ENCODE measurements around the gene HSP90B1. TPM values are rescaled to one million over a fixed set of nuclear protein-coding genes. Genes with fewer than 3 reads are reported as not detected.

Gene HSP90B1
- total and polyA plus RNA-seq, 8 donors, result 270 to 736 (median 411) TPM

GRCh38 chr12:103912069-103912468, 18.1 kb upstream of the HSP90B1 start:
- ATAC-seq, result no peak
- Histone ChIP-seq H3K36me3 (no peaks in the 10 kb centered on the region), H3K4me1 (no peaks in the 10 kb centered on the region), H3K4me3 (no peak overlapping the region), H3K27me3 (no peaks in the 10 kb centered on the region), H3K27ac (no peak overlapping the region), H3K9me3 (no peaks in the 10 kb centered on the region)
- DNase-seq, result no peak
- intact Hi-C loops (cut with DNase I), result no loop called here
- FAIRE-seq, result no peak
- no peak for TF ChIP-seq CTCF (IDR thresholded peaks at IDR 0.05)
- WGBS, 2 donors, result 76 to 93% methylated on average over 1 of the region's 1 CpG

- ATAC-seq, result no peak
- no peaks in the 10 kb centered on the region for H3K4me1 ChIP-seq
- no peaks in the 10 kb centered on the region for H3K36me3 ChIP-seq
- intact Hi-C loops (cut with DNase I), result no loop called here
- no peaks in the 10 kb centered on the region for H3K9me3 ChIP-seq
- WGBS, 2 donors, result 79 to 86% methylated on average over 3 of the region's 3 CpGs
- H3K27ac ChIP-seq, result no peak overlapping the region
- H3K4me3 ChIP-seq, result no peak overlapping the region
- no peak for DNase-seq
- no peak for FAIRE-seq
- no peak for TF ChIP-seq CTCF (IDR thresholded peaks at IDR 0.05)
- H3K27me3 ChIP-seq, result no peaks in the 10 kb centered on the region
These were observed 17.1 kb upstream of the HSP90B1 start for GRCh38 chr12:103913100-103913499.

- no peaks in the 10 kb centered on the region for H3K36me3 ChIP-seq
- H3K4me3 ChIP-seq, result no peak overlapping the region
- 73 to 82% methylated on average over 8 of the region's 8 CpGs for WGBS, 2 donors
- DNase-seq, result no peak
- FAIRE-seq, result no peak
- ATAC-seq, result no peak
- no peaks in the 10 kb centered on the region for H3K9me3 ChIP-seq
- intact Hi-C loops (cut with DNase I), result no loop called here
- no peaks in the 10 kb centered on the region for H3K27me3 ChIP-seq
- no peak overlapping the region for H3K27ac ChIP-seq
- no peaks in the 10 kb centered on the region for H3K4me1 ChIP-seq
- TF ChIP-seq CTCF (IDR thresholded peaks at IDR 0.05), result no peak
These were observed 14.9 kb upstream of the HSP90B1 start for GRCh38 chr12:103915306-103915705.

GRCh38 chr12:103917873-103918272, 12.3 kb upstream of the HSP90B1 start:
- H3K36me3 ChIP-seq, result no peaks in the 10 kb centered on the region
- no peak for FAIRE-seq
- no peaks in the 10 kb centered on the region for H3K9me3 ChIP-seq
- H3K4me1 ChIP-seq, result no peaks in the 10 kb centered on the region
- no peak for DNase-seq
- intact Hi-C loops (cut with DNase I), result no loop called here
- no peak for TF ChIP-seq CTCF (IDR thresholded peaks at IDR 0.05)
- ATAC-seq, result no peak
- no peaks in the 10 kb centered on the region for H3K27me3 ChIP-seq
- H3K4me3 ChIP-seq, result no peak overlapping the region
- H3K27ac ChIP-seq, result no peak overlapping the region
- WGBS, 2 donors, result 72 to 86% methylated on average over 3 of the region's 3 CpGs

GRCh38 chr12:103924761-103925641, 5.2 kb upstream of the HSP90B1 start:
- H3K36me3 ChIP-seq, result no peaks in the 10 kb centered on the region
- H3K27ac ChIP-seq, result no peak overlapping the region
- H3K27me3 ChIP-seq, result no peaks in the 10 kb centered on the region
- no peaks in the 10 kb centered on the region for H3K9me3 ChIP-seq
- FAIRE-seq (no peak), DNase-seq (no peak), ATAC-seq (no peak)
- intact Hi-C loops (cut with DNase I), result no loop called here
- TF ChIP-seq CTCF (IDR thresholded peaks at IDR 0.05), result no peak
- no peaks in the 10 kb centered on the region for H3K4me1 ChIP-seq
- H3K4me3 ChIP-seq, result no peak overlapping the region
- 81 to 82% methylated on average over 9 of the region's 9 CpGs for WGBS, 2 donors
